GM19452 (cell line): ENCODE data around the gene TMEM63A.
"Not testable (repeated sequence)": the region's sequence is repeated elsewhere in the genome, so short reads cannot be mapped to it uniquely, and the experiment has no call there.

Source experiments
- ATAC-seq: cut with Tn5 transposase; IDR thresholded peaks from one replicate; pipeline ENCODE4 v1.9.1; 2021; ENCODE audit not compliant: unreplicated experiment

Gene TMEM63A

DNA sequence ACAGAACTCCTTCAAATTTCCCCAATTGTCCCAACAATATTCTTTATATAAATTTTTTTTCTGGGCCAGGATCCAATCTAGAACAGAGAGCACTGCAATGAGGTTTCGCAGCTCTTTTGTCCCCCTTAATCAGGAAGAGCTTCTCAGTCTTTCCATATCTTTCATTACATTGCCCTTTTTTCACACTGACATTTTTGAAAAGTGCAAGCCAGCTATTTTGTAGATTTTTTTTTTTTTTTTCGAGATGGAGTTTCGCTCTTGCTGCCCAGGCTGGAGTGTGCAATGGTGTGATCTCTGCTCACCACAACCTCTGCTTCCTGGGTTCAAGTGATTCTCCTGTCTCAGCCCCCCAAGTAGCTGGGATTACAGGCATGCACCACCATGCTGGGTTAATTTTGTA is 75.4 kb downstream of the TMEM63A start:
- not testable (repeated sequence) for ATAC-seq

GRCh38 chr1:225806249-225806648 is 75.9 kb downstream of the TMEM63A start:
- no peak for ATAC-seq

GRCh38 chr1:225801146-225801545 is 81.0 kb downstream of the TMEM63A start:
- not testable (repeated sequence) for ATAC-seq

DNA sequence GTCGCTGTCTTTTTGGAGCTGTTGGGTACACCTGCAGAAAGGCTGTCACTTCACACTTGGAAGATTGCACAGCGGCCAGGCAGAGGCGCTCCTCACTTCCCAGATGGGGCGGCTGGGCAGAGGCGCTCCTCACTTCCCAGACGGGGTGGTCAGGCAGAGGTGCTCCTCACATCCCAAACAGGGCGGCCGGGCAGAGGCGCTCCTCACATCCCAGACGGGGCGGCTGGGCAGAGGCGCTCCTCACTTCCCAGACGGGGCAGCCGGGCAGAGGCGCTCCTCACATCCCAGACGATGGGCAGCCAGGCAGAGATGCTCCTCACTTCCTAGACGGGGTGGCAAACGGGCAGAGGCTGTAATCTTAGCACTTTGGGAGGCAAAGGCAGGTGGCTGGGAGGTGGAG is 86.1 kb downstream of the TMEM63A start:
- ATAC-seq, result not testable (repeated sequence)
